ENCODE results near the gene ZNF536. TPM values are rescaled to one million over a fixed set of nuclear protein-coding genes. Genes with fewer than 3 reads are reported as not detected.

The ZNF536 gene
- total RNA-seq, 4 donors from 2014 or later: 1.3 to 12.4 (median 1.8) TPM

DNA sequence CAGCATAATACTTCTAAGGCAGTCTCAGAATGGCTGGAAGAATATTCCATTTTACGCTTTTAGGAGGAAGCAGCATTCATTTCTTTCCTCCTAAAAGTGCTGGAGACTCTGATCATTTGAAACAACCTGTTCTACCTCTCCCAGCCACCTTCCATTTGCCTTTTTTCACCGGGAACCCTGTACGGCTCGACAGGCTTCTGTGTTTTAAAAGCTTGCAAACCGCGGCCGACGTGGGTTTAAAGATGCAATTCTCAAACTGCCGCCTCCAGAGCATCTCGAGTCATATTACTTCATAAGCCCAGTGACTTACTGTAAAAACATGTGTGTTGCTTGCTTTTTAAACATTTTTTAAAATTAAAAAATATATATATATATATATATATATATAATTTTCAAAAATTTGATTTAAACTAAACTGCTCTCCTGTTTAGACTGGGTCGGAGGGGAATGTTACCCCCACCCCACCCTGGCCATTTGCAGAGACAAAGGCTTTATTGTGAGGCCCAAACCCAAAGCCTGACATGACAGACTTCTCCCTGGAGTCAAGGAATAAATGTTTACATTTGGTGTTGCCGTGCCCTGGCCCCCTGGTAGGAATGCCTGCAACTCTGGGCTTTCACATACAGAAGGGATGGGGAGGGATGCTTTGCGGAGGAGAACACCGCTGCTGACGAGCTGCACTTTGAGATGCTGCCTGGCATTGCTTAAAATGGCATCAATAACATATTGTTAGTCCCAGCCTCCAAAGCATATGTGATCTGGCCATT, 30.4 kb downstream of the ZNF536 start:
- no peaks in the 10 kb centered on the region for H3K4me1 ChIP-seq
- DNase-seq: no peak
- no peaks in the 10 kb centered on the region for H3K9me3 ChIP-seq
- no peaks in the 10 kb centered on the region for H3K27me3 ChIP-seq
- TF ChIP-seq POLR2A (IDR thresholded peaks at IDR 0.05): no peak
- TF ChIP-seq, protein P1, sequence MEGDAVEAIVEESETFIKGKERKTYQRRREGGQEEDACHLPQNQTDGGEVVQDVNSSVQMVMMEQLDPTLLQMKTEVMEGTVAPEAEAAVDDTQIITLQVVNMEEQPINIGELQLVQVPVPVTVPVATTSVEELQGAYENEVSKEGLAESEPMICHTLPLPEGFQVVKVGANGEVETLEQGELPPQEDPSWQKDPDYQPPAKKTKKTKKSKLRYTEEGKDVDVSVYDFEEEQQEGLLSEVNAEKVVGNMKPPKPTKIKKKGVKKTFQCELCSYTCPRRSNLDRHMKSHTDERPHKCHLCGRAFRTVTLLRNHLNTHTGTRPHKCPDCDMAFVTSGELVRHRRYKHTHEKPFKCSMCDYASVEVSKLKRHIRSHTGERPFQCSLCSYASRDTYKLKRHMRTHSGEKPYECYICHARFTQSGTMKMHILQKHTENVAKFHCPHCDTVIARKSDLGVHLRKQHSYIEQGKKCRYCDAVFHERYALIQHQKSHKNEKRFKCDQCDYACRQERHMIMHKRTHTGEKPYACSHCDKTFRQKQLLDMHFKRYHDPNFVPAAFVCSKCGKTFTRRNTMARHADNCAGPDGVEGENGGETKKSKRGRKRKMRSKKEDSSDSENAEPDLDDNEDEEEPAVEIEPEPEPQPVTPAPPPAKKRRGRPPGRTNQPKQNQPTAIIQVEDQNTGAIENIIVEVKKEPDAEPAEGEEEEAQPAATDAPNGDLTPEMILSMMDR (IDR thresholded peaks at IDR 0.05): no peak
- no peak overlapping the region for H3K27ac ChIP-seq
- no peaks in the 10 kb centered on the region for H3K36me3 ChIP-seq
- no peak overlapping the region for H3K4me3 ChIP-seq

DNA sequence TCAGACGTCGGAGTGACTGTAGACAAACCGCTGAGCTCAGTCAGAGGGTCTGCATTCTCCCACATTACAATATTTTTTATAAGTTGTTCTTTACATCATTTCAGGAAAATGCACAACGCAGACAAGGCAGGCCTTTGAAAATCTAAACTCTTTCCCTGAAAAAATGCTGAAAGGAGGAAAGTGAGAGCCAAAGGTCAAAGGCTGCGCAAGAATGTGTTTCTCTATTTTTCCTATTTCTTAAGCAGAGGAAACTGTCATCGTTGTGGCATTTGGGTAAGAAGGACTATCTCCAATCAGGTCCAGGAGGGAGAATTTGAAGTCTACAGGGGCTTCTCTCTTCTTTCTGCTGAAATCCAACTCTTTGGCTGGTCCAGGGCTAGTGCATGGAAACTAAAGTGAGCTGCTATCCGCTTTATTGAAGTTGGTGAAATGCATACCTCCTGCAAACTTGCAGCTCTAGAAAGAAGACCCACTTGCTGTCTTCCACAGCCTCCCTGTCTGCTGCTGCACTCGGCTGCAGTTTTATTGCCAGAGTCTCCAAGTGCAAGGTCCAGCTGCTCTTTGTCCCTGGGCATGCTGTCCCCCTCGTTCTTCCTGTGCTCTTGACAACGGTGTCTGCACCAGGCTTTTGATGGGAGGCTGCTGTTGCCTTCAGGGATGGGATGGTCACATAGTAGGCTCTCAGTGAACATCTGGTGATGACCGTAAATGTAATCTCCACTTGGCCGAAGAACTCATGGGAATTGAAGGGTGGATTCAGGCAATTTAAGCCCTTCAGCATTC, 31.2 kb downstream of the ZNF536 start:
- DNase-seq: no peak

DNA sequence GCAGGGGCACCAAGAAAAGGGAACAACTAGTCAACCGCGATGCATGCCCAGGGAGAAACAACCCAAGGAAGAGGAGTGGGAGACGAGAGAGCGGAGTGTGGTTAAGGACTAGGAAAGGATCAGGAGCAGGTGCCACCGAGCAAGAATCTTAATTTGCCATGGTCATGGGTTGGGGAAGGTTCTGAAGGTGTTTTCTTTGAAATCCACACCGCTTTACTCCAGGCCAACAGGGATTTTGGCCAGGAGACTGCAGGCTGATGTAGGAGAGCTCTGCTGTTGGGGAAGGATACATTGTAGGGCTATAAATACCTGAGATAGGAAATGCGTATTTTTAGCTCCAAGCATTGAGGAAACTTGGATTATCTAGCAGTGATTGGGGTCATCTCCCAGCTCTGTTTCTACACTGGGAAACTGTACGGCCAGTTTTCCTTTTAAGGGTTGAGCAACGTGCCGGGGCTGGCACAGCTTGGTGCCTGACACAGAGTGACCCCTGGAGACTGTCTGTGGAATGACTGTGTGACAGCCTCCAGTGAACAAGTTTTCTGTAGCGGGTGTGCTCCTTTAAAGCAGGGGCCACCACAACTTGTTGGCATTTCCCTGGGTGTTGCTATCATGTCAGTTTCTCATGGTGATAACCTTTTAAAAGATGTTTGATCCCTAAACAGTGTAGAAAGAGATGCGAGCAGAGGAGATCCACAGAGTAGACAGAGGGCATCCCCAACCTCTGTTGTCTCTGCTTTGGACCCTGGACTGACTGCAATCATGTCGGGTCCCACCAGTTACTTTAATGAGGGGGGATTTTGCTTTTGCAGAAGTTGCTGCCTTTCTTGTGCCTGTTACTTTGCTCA, 34.3 kb downstream of the ZNF536 start:
- Histone ChIP-seq H3K4me3 (no peak overlapping the region), H3K4me1 (no peaks in the 10 kb centered on the region), H3K27me3 (no peaks in the 10 kb centered on the region), H3K36me3 (no peaks in the 10 kb centered on the region), H3K27ac (no peak overlapping the region), H3K9me3 (no peaks in the 10 kb centered on the region)
- DNase-seq: no peak
- TF ChIP-seq, protein P1 (IDR thresholded peaks at IDR 0.05): peak in 2 of 6 experiments; percentile 17
- no peak for TF ChIP-seq POLR2A (IDR thresholded peaks at IDR 0.05)

More for the DNA sequence above, 31.2 kb downstream of the ZNF536 start:
- Histone ChIP-seq H3K27ac (no peak overlapping the region), H3K4me3 (no peak overlapping the region), H3K9me3 (no peaks in the 10 kb centered on the region), H3K27me3 (no peaks in the 10 kb centered on the region), H3K4me1 (no peaks in the 10 kb centered on the region), H3K36me3 (no peaks in the 10 kb centered on the region)
- TF ChIP-seq, protein P1 (IDR thresholded peaks at IDR 0.05): no peak
- no peak for TF ChIP-seq POLR2A (IDR thresholded peaks at IDR 0.05)

DNA sequence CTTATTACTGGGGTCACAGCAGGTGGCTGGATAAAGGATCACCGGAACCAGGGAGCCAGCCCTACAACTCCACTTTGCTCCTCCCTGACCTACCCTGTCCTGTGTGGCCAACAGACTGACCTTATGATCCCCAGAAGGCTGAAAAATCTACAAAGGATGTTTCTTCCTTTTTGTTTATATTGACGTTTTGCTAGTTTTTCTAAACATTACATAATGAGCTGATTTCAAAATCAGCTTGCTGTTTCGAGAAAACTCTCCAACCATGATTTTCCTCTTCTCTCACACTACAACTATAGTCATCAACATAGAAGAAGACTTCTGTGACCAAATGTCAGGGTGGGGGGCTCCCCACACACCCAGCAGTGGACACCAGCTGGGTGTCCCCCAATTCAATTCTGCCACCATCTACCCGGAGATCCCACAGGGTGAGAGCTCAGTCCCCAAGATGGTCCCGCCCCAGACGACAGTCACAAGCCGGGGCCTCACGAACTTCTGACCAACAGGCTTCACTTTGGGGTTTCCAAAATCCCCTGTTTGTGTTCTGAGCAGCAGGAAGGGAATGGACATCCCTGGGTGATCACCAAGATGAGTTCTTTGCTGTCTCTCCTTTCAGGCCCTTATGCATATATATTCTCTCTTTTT, 35.0 kb downstream of the ZNF536 start:
- Histone ChIP-seq H3K27me3 (no peaks in the 10 kb centered on the region), H3K9me3 (no peaks in the 10 kb centered on the region), H3K4me3 (no peak overlapping the region), H3K4me1 (no peaks in the 10 kb centered on the region), H3K36me3 (no peaks in the 10 kb centered on the region), H3K27ac (no peak overlapping the region)
- no peak for DNase-seq
- TF ChIP-seq POLR2A (IDR thresholded peaks at IDR 0.05): no peak
- TF ChIP-seq, protein P1 (IDR thresholded peaks at IDR 0.05): no peak

DNA sequence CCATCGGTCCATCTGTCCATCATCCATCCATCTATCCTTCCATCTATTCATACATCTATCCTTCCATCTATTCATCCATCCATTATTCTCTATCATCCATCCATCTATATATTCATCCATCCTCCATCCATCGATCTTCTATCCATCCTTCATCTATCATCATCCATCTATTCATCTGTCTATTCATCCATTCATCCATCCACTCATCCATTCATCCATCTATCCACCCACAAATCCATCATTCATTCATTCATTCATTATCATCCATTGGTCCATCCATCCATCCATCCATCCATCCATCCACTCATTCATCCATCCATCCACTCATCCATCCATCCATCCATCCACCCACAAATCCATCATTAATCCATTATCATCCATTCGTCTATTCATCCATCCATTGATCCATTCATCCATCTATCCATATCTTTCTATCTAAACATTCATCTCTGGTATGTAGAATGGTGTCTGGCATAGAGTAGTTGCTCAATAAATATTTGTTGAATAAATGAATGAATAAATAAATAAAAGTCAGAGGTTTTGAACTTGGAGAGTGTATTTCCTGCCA, 36.6 kb downstream of the ZNF536 start:
- Histone ChIP-seq H3K4me1 (no peaks in the 10 kb centered on the region), H3K36me3 (no peaks in the 10 kb centered on the region), H3K27ac (no peak overlapping the region), H3K4me3 (no peak overlapping the region), H3K27me3 (no peaks in the 10 kb centered on the region), H3K9me3 (no peaks in the 10 kb centered on the region)
- no peak for DNase-seq
- TF ChIP-seq POLR2A (IDR thresholded peaks at IDR 0.05): no peak
- TF ChIP-seq, protein P1 (IDR thresholded peaks at IDR 0.05): no peak

Measured in Peyer's patch (tissue), 4 donors.